GM18519 (cell line): Measurements from ENCODE around the gene LRMDA.

ENCODE experiments used
- ATAC-seq: cut with Tn5 transposase; IDR thresholded peaks from one replicate; pipeline ENCODE4 v1.9.1; 2021; ENCODE audit warnings: mild to moderate bottlenecking, moderate library complexity; ENCODE audit not compliant: unreplicated experiment, low FRiP score

Gene LRMDA

DNA sequence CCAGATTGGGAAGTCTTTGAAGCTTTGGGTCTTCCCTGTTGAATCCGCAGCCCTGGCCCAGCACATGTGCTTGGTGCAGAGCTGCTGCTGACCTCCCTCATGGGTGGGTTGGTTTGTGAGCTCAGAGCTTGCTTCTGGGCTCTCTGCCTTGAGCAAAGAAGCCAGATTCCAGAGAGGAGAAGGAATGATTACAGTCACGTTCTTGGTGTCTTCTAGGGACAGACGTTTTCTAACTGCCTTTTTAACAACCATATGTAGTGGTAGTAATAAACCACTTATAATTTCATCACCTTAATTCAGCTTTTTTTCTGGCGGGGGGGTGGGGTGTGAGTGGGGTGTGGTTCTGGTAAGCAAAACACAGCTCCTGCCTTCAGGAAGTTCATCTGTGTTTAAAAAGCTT lies 39.5 kb downstream of the LRMDA start:
- no peak for ATAC-seq

DNA sequence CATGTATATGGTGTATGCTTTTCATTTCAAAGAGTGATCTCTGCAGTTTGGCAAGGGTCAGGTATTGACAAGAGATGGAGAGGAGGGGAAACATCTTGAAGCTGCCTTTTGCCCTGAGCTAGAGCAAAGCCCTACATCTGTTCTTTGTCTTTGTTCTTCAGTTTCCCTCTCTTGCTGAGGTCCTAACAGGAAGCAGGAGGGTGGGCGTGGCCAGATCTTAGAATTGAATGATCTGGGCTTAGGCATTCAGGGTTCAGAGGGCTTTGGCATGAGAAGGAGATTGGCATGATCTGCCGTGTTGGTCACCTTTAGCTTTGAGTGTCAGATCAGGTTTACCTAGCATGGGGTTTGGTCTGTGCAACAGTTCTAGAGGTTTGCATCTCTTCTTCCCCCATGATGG lies 41.3 kb downstream of the LRMDA start:
- no peak for ATAC-seq

DNA sequence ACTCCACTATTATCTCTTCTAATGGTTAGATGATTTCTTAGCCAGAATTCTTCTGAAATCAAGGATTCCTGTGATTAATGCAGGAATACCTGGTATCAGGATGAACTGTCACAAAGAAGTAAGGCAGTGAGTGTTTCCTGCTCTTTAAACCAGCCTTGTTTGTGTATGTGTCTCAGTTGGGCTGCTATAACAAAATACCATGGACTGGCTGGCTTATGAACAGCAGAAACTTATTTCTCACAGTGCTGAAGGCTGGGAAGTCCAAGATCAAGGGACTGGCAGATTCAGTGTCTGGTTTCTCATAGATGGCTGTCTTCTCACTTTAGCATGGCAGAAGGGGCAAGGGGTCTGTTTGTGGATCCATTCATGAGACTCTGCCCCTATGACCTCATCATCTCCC lies 42.7 kb downstream of the LRMDA start:
- ATAC-seq: no peak

DNA sequence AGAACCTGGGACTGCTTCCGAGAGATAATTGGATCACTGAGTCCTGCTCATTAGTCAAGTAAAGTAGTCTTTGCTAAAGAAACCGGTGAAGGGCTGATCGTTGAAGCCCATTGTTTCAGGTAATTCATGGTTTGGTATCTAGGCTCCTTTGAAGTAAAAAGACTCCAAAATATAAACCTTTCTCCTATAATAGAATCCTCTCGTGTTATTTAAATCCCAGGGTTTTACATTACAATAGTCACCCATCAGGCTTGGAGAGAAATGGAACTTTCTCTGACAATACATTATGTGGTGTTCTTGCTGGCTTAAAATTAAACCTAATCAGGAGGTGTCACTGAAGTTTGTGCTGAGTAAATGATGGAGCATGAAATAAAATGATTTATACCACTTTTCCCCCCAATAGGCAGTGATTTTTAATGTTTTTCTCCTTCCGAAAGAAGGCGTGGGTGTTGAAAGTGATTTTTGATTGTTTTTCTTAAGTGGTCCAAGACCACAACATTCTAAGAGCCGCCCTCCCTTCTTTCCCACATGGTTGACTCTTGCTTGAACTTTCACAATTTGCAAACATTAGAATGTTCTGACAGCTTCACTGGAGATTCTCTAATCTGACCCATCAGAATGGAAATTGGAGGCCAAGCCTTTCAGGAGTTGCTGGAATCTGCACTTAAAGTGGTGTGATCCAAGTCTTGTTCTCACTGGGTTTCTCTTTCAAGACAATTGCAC lies 44.2 kb downstream of the LRMDA start:
- ATAC-seq: no peak

DNA sequence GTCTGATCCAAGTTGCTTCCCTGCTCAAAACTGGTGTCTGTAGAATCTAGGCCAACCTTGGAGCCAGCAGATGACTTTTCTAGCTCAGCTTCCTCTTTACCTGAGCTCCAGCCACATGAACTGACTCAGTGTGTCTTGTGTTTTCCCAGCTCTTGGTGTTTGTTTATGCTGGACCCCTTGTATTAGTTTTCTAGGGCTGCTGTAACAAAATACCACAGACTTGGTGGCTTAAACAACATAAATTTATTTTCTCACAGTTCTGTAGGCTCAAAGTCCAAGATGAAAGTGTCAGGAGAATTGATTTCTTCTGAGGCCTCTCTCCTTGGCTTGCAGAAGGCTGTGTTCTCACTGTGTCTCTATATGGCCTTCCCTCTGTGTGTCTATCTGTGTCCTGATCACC lies 45.1 kb downstream of the LRMDA start:
- no peak for ATAC-seq

DNA sequence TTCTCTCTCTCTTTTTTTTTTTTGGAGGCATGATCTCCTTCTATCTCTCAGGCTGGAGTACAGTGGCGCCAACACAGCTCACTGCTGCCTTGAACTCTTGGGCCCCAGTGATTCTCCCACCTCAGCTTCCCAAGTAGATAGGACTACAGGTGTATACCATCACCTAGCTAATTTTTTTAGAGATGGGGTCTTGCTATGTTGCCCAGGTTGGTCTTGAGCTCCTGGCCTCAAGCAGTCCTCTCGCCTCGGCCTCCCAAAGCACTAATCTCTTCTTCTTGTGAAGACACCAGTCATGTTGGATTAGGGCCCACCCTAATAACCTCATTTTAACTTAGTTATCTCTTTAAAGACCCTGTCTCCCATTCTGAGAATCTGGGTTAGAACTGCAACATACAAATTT lies 45.6 kb downstream of the LRMDA start:
- ATAC-seq: no peak

DNA sequence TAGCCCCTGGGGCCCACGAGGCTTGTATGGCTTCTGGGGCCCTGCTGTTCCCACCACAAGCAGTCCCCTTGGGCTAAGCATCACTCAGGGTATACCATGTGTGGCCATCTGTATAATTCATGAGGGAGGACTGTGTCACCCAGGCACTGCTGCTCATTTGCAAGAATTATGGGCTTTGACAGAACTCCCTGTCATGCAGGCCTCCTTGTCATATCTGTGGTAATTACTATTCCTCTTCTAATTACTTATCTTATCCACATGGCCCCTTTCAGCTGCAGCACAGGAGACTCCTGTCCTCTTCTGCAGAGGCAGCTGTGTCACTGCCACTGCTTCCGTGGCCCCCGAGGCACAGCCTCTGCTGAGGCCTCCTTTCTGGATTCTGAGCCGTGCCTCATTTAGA lies 46.3 kb downstream of the LRMDA start:
- ATAC-seq: no peak

DNA sequence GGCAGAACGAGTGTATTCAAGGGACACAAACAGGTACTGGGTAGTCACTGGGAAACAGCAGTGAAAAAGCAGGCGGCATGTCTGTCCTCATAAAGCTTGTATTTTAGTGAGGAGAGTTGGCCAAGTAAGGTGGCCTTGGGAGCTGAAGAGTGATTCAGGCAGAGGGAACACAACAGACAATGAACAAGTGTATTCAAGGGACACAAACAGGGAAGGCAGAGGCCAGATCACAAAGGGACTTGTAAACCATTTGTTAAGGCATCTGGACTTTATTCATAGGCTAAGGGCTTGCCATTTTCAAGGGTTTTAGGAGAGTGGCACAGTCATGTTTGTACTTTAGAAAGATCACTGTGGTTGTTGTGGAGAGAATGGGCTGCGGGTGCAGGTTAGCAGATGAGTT lies 49.0 kb downstream of the LRMDA start:
- ATAC-seq: no peak

DNA sequence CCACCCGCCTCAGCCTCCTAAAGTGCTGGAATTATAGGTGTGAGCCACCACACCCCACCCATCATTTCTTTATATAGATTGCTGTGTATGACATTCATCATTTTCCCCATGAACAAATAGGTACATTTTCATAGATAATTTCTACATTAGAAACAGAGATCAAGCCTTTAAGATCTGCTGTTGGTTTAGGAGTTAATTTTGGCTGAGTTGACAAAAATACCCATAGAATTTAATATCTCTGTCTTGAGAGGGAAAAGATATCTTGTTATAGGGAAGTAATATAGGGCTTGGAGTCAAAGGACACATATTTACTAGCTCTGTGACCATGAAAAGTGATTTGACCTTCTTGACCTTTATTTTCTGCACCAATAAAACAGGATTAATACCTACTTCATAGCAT lies 51.8 kb downstream of the LRMDA start:
- ATAC-seq: no peak

DNA sequence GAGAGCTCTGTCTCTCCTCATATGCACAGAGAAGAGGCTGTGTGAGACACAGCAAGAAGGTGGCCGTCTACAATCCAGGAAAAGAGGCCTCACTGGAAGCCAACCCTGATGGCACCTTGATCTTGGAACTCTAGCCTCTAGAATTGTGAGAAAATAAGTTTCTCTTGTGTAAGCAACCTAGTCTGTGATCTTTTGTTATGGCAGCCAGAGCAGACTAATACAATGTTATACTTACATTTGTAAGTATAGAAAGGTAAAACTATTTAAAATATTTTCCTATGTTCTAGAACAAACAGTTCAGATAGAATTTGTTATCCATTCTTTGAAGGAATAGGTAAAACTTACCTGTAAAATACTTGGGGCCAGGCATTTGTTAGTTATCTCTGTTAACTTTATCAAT lies 53.3 kb downstream of the LRMDA start:
- no peak for ATAC-seq

DNA sequence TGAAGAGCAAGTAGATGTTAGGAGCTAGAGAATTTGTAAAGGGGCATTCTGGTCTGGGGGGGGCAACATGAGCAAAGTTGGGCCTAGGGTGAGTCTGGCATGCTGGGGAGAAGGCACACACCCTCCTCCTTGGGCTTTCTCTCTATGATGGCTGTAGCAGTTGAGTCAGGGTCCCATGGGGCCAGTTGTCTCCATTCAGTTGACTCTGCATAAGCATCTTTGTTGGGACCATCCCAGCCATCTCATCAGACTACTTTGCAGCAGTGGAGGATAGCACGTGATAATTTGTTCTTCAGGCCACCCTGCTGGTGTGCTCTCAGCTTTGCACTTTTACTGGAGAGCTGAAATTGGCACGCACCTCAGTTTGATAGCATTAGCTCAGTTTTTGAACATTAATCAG lies 55.2 kb downstream of the LRMDA start:
- no peak for ATAC-seq

DNA sequence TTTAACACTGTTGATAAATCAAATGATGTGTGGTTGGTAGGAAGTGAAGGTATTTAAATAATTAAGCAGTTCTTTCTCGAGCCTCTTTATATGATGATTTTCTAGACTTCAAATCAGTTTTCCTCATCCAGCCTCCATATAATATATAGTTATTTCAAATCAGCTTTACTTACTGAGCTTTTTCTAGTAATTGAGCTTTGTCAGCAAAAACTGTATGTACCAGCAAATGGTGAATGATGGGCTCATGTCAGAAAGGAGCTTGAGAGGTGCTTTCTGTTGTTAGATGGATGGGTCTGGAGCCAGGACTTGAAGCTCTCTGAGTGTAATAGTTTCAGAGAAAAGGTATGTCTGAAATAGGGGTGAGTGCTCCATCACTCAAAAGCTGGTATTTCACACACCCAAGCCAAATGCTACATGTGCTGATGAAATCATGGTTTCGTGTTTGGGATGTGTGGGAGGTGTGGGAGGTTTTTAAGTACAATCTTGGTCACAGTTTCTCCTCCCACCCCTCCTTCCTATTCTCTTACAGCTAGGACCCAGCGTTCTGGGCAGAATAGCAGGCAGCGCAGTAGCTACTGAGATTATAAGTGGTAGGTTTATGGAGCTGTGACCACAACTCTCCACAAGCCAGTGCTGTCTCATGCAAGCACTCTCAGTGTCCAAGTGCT lies 55.8 kb downstream of the LRMDA start:
- no peak for ATAC-seq

DNA sequence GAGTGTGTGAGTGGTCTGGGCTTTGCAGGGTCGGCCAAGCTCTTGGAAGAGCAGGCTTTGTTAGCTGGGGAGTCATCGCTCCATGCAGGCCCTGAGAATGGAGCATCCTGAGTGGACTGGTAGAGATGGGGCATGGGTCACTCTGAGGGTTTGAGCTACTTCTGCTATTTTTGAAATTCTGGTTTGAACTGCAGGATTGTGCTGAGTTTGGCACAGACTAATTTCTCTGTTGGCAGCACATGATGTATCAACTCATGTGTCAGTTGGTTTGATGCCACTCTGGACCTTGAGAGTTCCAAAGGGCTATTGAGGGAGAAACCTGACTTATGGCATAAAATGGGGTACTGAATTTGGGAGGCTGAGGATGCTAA lies 56.3 kb downstream of the LRMDA start:
- no peak for ATAC-seq

DNA sequence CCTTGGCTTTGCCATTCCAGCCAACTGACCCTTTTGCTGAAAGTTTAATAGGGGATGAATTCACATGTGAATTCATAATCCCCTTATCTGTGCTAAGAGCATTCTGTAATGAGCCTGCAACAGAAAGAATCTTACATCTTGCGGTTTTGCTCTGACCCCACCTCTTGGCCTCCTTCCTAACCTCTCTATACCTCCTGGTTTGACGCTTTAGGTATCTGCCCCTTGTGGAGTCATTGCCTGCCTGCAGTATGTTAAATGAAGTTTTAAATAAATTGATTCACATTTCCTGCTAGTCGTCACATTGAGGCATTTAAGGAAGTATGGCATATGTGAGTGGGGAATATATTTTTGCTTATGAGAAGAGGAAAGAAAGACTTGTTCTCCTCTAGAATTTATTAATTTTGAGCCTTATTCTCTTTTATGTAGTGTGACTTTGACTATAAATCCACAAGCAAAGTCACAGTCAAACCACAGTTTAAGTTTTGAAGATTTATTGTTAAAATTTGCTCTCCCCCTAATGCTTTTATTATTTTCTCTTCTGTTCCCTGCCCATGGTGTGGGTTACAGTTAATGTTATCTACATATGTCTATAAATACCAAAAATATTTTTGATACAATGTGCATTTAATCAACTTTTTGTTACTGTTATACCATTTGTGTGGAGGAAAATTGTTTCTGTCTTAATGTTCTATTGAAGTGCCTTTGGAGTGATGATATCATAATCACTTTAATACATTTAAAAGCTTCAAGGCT lies 60.9 kb downstream of the LRMDA start:
- no peak for ATAC-seq

DNA sequence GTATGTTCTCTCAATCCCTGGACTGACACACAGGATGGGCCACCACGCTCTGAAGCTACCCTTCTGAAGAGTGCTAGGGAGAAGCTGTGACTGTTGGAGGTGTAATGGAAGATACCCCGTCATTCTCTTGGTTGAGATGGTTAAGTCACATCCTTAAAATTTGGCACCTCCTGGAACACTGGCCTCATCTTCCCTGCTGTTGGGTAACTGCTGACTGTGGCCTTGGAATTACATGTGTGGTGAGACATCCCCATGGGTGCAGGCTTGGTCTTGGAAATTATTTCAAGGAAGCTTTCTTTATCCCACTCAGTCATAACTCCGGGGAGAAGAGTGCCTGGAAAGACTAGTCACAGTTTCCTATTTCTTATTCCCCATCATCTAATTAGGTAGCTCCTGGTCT lies 62.0 kb downstream of the LRMDA start:
- ATAC-seq: no peak

DNA sequence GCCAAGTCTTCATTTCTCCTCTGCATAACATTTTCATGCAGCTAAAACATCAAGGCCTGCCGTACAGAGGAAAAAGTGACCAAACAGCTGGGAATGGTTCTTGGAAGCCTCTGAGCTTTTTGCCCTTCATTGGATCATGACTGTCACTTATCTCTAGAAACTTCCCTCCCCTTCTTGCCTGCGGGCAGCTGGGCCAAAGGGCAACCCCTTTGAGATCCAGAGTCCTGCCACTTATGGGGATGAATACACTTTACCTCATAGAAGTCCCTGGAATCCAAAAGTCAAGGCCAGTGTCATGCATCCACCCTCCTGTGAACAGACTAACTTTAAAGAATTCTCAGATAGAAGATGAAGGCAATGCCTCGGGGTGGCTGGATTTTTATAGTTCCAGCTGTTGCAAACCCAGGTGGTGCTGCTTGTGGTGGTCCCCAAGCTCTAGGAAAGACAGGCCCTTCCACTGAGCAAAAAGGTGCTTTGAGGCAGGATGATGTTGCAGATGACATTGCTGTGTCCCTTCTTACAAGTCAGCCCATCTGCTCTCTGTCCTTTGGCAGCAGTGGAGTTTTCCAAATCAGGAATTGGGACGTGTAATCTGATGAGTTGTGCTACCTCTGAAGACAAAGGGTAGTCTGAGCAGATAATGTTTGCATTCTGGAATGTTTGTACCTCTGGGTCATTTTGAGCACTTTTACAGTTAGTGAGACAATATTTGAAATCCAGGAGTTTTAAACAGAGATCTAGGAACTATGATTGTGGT lies 64.2 kb downstream of the LRMDA start:
- ATAC-seq: no peak

DNA sequence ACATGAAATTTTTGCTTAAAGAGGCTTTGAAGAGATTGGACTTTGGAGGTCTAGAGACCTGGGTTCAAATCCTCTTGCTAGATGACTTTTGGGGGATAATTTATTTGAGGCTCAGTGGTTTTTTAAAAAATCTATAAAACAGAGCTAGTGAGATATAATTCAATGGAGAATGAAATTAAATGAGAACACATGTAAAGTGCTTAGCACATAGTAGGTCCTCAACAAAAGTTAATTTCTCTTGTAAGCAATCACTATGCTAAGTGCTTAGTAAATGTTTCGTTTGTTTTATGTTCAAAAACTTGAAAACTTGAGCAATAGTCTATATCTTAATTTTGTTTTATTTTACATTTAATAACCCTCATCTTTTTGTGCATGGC lies 64.8 kb downstream of the LRMDA start:
- no peak for ATAC-seq

DNA sequence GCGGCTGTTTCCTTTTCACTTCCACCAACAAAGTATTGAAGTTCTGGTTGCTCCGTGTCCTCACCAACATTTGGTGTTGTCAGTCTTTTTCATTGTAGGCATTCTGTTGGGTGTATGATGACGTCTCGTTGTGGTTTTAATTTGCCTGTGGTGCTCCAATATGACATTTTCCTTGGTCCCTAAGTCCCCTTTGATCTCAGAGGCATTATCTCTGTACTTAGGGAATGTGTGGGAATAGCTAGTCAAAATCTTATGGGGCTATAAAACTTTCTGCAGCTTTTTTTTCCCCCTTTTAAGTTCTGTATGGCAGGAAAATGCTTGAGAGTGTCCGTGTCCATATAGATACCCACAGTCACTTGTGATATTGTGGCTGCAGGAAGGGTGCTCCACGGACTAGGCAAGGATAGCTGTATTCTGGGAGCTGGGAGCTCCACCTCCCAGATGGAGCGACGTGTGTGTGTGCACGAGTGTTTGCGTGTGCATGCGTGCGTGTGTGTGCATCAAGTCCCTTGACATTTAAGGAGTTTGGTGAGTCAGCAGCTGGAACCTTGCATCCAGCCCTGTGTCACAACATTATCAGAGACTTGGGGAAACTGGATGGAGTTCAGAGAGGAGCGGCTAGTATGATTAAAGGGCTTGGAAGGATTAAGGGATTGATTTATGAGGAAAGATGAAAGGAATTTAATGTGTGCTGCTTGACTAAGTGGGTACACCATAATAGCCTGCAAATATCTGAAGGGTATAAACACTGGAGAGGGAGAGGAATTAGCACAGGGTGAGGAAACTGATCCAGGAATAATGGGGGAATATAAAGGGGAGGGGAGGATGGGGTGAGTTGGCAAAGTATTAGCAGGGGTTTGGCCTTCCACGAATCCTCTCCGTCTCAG lies 66.8 kb downstream of the LRMDA start:
- no peak for ATAC-seq

DNA sequence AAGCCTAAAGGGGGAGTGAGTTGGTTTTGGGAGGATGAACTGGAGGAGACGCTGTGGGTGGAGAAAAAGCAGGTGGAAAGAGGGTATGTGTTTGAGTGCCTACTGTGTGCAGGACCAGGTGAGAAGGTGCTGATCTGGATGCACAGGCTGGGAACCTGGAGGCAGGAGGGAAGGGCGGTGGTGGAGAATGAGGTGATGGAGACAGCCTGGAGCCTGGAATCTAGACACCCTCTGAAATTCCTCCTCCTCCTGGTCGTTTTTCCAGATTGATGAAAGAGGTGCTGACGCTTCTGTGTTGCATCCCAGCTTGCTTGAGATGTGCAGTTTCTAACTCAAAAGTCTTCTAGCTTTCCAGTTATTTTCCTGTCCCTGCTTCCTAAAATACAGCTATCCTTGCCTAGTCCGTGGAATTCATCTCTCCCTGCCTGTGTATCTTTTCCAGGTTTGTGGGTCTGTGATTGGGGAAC lies 67.5 kb downstream of the LRMDA start:
- no peak for ATAC-seq

DNA sequence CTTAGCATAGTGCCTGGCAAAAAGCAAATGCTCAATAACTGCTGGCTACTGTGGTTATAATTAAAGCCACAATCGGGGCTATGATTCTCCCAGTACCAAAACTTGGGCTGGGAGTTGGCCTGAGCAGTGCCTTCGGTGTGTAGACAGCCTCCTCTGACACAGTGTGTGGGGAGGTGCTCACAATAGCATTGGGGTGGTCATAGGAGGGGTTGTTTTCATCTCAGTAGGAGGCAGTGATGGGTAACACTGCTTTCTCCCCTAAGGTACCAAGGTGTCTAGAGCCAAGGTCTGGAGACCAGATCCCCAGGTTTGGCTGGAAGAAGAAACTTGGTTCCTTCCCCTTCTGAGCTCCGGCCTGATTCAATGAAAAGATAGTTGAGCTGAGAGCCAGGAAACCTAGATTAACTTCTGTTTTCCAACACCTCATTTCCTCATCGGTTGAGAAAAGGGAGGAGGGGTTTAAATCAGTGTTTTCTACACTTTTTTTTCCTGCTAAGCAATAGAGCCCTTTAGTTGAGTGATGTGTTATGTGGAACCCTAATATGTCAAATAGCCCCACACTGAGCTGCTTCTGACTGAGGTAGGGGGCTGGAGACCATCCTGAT lies 68.2 kb downstream of the LRMDA start:
- ATAC-seq: no peak
